Cardiac muscle cell (in vitro differentiated cells and primary cell): Measurements from ENCODE around the gene PADI3. TPM values are rescaled to one million over a fixed set of nuclear protein-coding genes. Genes with fewer than 3 reads are reported as not detected.
A peak's percentile ranks its signal among the peaks of the same experiment; 100 is the strongest.

Experiments used
- DNase-seq, 2 donors: peaks; one replicate each; pipeline versions ENCODE4 v3.0.0 to v3.0.0-alpha.2; 2010 to 2017; ENCODE audit warnings: low read depth in 1 of 2, low spot score in 1 of 2
- H3K27ac ChIP-seq: fragments of 200-600 bp; sonication (generic); 2 replicates; pipeline ENCODE4 v1.5.1; 2016
- H3K27me3 ChIP-seq: fragments of 200-600 bp; sonication (generic); 2 replicates; pipeline ENCODE4 v1.6.0; 2016; ENCODE audit warnings: control low read depth
- H3K36me3 ChIP-seq: fragments of 200-600 bp; sonication (generic); 2 replicates; pipeline ENCODE4 v1.5.1; 2016; ENCODE audit warnings: control low read depth
- H3K4me1 ChIP-seq: fragments of 200-600 bp; sonication (generic); 2 replicates; pipeline ENCODE4 v1.8.1; 2017; ENCODE audit warnings: low read depth, mild to moderate bottlenecking, mixed run types
- H3K4me3 ChIP-seq: fragments of 200-600 bp; sonication (generic); 2 replicates; pipeline ENCODE4 v1.5.1; 2016; ENCODE audit warnings: mild to moderate bottlenecking
- H3K9me3 ChIP-seq: fragments of 200-600 bp; sonication (generic); 2 replicates; pipeline ENCODE4 v1.5.1; 2017; ENCODE audit warnings: low read depth, mild to moderate bottlenecking, control low read depth
- polyA plus RNA-seq: library from polyadenylated mRNA; unstranded; fragments of >200 nt; fragmentation: Nextera tagmentation; extraction: Ambion mirVana; gene quantifications from 2 replicates; pipeline ENCODE4 v1.2.1, GENCODE V29; 2016
- total RNA-seq: library from RNA; depleted of rRNA; stranded (reverse); fragments of >200 nt; gene quantifications from 2 replicates; pipeline ENCODE4 v1.2.3, GENCODE V29; 2016
- TF ChIP-seq, protein P1 (sequence below): IDR thresholded peaks from 2 replicates; pipeline ENCODE4 v1.5.1; 2012; ENCODE audit warnings: low read depth, mild to moderate bottlenecking, low read length

Gene PADI3
- total and polyA plus RNA-seq, 2 experiments from 2014 or later: 0.24 TPM; not detected in 1

DNA sequence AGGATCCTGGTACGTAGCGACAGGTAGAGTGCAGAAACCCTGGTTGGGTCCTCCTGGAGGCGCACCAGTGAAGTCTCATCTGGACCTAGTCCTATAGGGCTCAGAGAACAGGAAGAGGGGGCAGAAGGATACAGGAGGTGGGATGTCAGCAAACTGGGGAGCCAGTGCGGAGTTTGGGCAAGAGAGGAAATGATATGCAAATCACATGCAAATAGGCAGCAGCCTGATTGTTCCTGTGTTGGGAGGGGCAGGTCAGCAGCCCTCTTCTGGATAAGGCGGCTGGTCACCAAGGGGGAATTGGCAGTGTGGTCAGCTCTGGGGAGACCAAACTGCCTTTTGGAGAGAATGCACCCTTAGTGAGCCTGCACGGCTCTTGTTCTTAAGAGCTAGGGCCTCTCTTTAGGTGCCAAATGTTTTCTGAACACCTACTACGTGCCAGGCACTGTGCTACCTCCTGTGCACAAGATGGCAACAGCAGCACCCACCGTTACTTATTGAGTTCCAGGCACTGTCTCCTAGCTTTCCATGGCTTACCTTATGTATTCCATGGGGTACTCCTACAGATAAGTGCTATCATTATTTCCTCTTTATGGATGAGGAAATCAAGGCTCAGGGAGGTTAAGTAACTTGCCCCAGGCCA is 18.1 kb upstream of the PADI3 start:
- Histone ChIP-seq H3K36me3 (no peaks in the 10 kb centered on the region), H3K27me3 (no peaks in the 10 kb centered on the region), H3K27ac (no peak overlapping the region), H3K4me1 (no peaks in the 10 kb centered on the region), H3K4me3 (no peak overlapping the region), H3K9me3 (no peaks in the 10 kb centered on the region)
- no peak for DNase-seq
- TF ChIP-seq, protein P1, sequence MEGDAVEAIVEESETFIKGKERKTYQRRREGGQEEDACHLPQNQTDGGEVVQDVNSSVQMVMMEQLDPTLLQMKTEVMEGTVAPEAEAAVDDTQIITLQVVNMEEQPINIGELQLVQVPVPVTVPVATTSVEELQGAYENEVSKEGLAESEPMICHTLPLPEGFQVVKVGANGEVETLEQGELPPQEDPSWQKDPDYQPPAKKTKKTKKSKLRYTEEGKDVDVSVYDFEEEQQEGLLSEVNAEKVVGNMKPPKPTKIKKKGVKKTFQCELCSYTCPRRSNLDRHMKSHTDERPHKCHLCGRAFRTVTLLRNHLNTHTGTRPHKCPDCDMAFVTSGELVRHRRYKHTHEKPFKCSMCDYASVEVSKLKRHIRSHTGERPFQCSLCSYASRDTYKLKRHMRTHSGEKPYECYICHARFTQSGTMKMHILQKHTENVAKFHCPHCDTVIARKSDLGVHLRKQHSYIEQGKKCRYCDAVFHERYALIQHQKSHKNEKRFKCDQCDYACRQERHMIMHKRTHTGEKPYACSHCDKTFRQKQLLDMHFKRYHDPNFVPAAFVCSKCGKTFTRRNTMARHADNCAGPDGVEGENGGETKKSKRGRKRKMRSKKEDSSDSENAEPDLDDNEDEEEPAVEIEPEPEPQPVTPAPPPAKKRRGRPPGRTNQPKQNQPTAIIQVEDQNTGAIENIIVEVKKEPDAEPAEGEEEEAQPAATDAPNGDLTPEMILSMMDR: no peak

DNA sequence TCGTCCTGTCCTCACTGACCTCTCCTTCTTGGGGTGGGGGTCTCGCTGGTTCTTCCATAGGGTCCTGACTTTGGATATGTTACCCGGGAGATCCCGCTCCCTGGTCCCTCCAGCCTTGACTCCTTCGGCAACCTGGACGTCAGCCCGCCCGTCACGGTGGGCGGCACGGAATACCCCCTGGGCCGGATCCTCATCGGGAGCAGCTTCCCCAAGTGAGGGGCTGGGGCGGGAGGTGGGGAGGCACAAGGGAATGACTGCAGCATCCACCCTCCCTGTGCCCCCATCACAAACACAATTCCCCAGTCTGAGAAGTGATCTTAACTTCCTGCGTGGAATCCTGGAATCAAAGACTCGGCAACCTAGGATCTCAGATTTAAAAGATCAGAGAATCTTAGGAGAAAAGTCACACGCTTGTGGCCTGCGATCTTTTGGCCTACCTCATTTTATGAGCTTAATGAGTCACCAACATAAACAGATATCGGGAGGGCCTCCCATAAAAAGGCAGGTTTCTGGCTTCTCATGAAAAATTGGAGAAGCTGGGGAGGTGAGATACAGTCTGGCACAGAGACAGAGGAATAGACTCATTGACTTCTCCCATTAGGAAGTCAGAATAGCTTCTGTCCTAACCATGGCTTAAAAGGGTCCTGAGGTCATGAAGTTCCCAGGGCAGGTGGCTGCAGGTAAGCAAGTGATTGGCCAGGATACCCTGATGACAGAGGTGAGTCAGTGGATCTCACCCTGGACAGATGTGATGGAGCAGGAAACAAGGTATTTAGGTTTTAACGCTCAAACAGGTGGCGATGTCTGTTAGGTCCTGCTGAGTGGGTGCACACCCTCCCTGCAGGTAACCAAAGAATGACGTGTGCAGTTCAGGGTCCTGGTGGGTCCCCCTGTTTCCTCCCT is 15.9 kb upstream of the PADI3 start:
- no peak overlapping the region for H3K27ac ChIP-seq

DNA sequence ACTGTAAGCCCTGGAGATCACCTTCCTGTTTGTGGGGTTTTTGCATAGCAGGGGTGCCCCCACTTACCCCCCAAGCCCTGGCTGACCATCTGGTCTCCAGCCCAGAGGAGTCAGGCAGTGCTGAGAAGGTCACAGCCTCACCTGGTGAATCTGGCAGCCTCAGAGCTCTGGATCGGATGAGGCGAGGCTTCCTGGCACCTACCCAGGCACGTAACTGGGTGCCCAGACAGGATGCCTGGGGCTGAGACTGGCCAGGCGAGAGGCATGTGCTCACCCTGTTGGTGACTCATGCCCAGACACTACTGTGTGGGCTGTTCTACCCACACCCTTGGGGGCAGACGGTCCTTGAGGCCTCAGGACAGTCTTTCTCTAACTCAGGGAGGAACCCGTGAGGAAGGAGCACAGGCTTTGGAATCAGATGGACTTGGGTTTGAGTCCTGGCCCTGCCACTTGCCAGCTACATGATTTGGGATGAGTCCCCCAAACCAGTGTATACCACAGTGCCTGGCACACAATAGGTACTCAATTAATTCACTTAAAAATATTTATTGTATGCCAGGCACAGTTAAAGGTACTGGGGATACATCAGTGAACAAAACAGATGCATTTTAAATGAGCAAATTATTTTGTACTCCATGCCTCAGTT is 15.1 kb upstream of the PADI3 start:
- H3K27ac ChIP-seq: no peak overlapping the region

More for the DNA sequence above, 15.9 kb upstream of the PADI3 start:
- Histone ChIP-seq H3K4me1 (no peaks in the 10 kb centered on the region), H3K9me3 (no peaks in the 10 kb centered on the region), H3K4me3 (no peak overlapping the region), H3K36me3 (no peaks in the 10 kb centered on the region), H3K27me3 (no peaks in the 10 kb centered on the region)
- peak in 1 of 2 donors; percentile 62 for DNase-seq
- TF ChIP-seq, protein P1: no peak

DNA sequence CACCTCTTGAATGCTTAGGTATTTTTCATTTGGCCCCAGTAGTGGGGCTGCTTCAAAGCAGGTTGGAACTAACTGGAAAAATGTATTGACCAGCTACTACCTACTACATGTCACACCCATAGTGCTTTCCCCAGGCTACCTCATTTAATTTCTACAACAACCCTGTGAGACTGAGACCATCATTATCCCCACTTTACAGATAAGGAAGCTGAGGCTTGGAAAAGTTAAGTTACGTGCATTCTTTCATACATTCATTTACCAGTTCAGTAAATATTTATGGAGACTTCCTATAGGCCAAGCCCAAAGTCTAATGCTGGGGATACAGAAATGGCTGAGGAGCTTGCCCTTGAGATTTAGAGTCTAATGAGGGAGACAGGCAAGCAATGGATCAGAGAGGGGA is 14.5 kb upstream of the PADI3 start:
- Histone ChIP-seq H3K4me3 (no peak overlapping the region), H3K27ac (no peak overlapping the region), H3K36me3 (no peaks in the 10 kb centered on the region), H3K27me3 (no peaks in the 10 kb centered on the region), H3K9me3 (no peaks in the 10 kb centered on the region), H3K4me1 (no peaks in the 10 kb centered on the region)
- DNase-seq: no peak
- TF ChIP-seq, protein P1: no peak

More for the DNA sequence above, 15.1 kb upstream of the PADI3 start:
- no peaks in the 10 kb centered on the region for H3K4me1 ChIP-seq
- no peak overlapping the region for H3K4me3 ChIP-seq
- TF ChIP-seq, protein P1: no peak
- no peaks in the 10 kb centered on the region for H3K27me3 ChIP-seq
- no peaks in the 10 kb centered on the region for H3K36me3 ChIP-seq
- DNase-seq: peak in 1 of 2 donors; percentile 91
- no peaks in the 10 kb centered on the region for H3K9me3 ChIP-seq

DNA sequence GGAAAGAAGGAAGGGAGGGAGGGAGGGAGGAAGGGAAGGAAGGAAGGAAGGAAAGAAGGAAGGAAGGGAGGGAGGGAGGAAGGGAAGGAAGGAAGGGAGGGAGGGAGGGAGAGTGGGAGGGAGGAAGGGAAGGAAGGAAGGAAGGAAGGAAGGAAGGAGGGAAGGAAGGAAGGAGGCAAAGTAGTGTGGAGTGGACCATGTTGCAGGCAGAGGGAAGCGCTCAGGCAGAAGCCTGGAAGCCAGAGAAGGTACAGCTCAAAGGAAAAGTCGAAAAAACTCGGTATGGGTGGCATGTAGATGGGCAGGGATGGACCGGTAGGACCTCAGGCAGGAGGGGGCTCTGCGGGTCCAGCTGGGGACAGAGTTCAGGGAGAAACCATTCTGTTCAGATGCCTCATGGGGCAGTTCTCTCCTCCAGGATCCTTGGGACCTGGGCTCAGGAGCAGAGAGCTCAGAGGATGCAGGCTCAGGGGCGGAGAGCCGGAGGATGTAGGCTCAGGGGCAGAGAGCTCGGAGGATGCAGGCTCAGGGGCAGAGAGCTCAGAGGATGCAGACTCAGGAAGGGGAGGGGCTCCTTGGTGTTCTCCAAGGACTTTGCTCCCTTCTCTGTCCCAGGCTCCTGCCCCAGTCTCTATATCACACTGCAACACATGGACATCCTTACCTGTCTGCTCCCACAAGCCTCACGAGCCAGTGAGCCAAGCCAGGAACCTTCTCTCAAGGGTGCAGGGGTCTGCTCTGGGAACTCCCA is 13.6 kb upstream of the PADI3 start:
- TF ChIP-seq, protein P1: no peak
- Histone ChIP-seq H3K27me3 (peaks cover 8% of the 10 kb centered on the region), H3K27ac (no peak overlapping the region), H3K4me1 (no peaks in the 10 kb centered on the region), H3K9me3 (no peaks in the 10 kb centered on the region), H3K36me3 (no peaks in the 10 kb centered on the region), H3K4me3 (no peak overlapping the region)
- DNase-seq: no peak
